Upper lobe of left lung (tissue), 6 donors: ENCODE data around the gene YKT6. TPM values are rescaled to one million over a fixed set of nuclear protein-coding genes. Genes with fewer than 3 reads are reported as not detected.

ENCODE experiments used
- ATAC-seq, 2 donors: fragments of 200-7000 bp; cut with Tn5 transposase; one replicate each; pipeline ENCODE4 v1.9.1; 2022; ENCODE audit warnings: mild to moderate bottlenecking in 2 of 2, moderate library complexity in 2 of 2; ENCODE audit not compliant: low FRiP score in 2 of 2
- DNase-seq, 2 donors: peaks; one replicate each; pipeline ENCODE4 v3.0.0-alpha.2; 2019 to 2020
- H3K27ac ChIP-seq, 4 donors: fragments of 200-600 bp; sonication (generic); one replicate each; pipeline ENCODE4 v1.5.1; 2016 to 2019
- H3K27me3 ChIP-seq, 4 donors: fragments of 200-600 bp; sonication (generic); one replicate each; pipeline ENCODE4 v1.5.1; 2017 to 2019
- H3K36me3 ChIP-seq, 4 donors: fragments of 200-600 bp; sonication (generic); one replicate each; pipeline ENCODE4 v1.5.1; 2016 to 2019
- H3K4me1 ChIP-seq, 4 donors: fragments of 200-600 bp; sonication (generic); one replicate each; pipeline ENCODE4 v1.5.1; 2018 to 2019
- H3K4me3 ChIP-seq, 4 donors: fragments of 200-600 bp; sonication (generic); one replicate each; pipeline ENCODE4 v1.5.1; 2017 to 2019; ENCODE audit warnings: mild to moderate bottlenecking in 2 of 4, moderate library complexity in 1 of 4
- H3K9me3 ChIP-seq, 4 donors: fragments of 200-600 bp; sonication (generic); one replicate each; pipeline ENCODE4 v1.5.1; 2018 to 2019
- EP300 ChIP-seq, 4 donors: sonication (generic); formaldehyde crosslinking; IDR thresholded peaks; one replicate each; pipeline ENCODE4 v1.5.1; 2017; ENCODE audit warnings: antibody characterized with exemption in 4 of 4, control low read depth in 2 of 4
- POLR2A ChIP-seq, 4 donors: fragments of 450-650 bp; IDR thresholded peaks; one replicate each; pipeline ENCODE4 v1.5.1; 2016 to 2017; ENCODE audit warnings: antibody characterized with exemption in 4 of 4, mild to moderate bottlenecking in 2 of 4
- POLR2AphosphoS5 ChIP-seq, 2 donors: sonication (generic); formaldehyde crosslinking; IDR thresholded peaks; one replicate each; pipeline ENCODE4 v1.5.1; 2017; ENCODE audit warnings: antibody characterized with exemption in 2 of 2
- WGBS, 2 donors: methylation state at CpG; one replicate each; pipeline ENCODE4 v1.1.5; 2017 to 2018; 5-methylcytosine and 5-hydroxymethylcytosine counted together
- total RNA-seq, 6 donors: library from RNA; depleted of rRNA in 4 of 6; stranded (reverse); fragments of >200 nt in 4 of 6; gene quantifications; one replicate each; pipeline versions ENCODE4 v1.1.0 to v1.2.1, GENCODE V29; 2016 to 2021
- TF ChIP-seq, protein P1 (sequence below), 6 experiments: fragments of 450-650 bp in 4 of 6; fragments of 200-600 bp in 2 of 6; sonication (generic) in 2 of 6; IDR thresholded peaks; one replicate each; pipeline ENCODE4 v1.5.1; 2016 to 2019; ENCODE audit warnings: antibody characterized with exemption in 6 of 6
- donor health status: DM: no; HTN: no; CAD: no; lungs with moderate emphysema.
- donor health status: DM: no; HTN: yes; CAD: no; lungs with severe emphysema.

YKT6 gene
- total RNA-seq, 6 donors from 2014 or later = 29.3 to 70.2 (median 53.1) TPM

DNA sequence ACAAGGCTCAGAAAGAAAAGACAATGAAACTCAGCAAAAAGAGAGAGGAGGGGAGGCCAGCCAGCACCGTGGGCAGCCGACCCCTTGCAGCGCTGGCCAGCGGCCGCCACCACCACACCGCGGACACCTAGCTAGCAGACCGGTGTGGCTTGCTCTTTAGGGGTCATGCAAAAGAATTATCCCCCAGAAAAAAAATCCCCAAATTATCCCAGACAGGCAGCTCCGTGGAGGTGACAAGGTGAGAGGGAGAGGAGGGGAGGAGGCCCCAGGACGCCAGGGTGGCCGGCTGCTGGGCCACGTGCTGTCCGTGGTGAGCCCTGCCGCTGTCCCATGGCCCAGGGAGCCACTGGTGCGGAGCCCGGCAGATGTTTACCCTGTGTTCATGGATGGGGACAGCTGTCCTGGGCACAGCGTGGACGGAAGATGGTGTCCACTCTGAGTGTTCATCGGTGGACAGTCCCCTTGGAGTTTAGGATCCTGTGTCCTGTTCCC, 16.5 kb downstream of the YKT6 start:
- no peaks in the 10 kb centered on the region for H3K9me3 ChIP-seq
- peaks cover 5 to 23% (median 14%) of the 10 kb centered on the region in 4 donors for H3K36me3 ChIP-seq
- TF ChIP-seq, protein P1, sequence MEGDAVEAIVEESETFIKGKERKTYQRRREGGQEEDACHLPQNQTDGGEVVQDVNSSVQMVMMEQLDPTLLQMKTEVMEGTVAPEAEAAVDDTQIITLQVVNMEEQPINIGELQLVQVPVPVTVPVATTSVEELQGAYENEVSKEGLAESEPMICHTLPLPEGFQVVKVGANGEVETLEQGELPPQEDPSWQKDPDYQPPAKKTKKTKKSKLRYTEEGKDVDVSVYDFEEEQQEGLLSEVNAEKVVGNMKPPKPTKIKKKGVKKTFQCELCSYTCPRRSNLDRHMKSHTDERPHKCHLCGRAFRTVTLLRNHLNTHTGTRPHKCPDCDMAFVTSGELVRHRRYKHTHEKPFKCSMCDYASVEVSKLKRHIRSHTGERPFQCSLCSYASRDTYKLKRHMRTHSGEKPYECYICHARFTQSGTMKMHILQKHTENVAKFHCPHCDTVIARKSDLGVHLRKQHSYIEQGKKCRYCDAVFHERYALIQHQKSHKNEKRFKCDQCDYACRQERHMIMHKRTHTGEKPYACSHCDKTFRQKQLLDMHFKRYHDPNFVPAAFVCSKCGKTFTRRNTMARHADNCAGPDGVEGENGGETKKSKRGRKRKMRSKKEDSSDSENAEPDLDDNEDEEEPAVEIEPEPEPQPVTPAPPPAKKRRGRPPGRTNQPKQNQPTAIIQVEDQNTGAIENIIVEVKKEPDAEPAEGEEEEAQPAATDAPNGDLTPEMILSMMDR (IDR thresholded peaks at IDR 0.05) = no peak
- no peaks in the 10 kb centered on the region for H3K27me3 ChIP-seq
- no peak overlapping the region for H3K27ac ChIP-seq
- DNase-seq (peak in 1 of 2 donors; percentile 56), ATAC-seq (no peak)
- H3K4me1 ChIP-seq = no peaks in the 10 kb centered on the region
- H3K4me3 ChIP-seq = no peak overlapping the region
- WGBS, 2 donors = 80 to 83% methylated on average over 16 to 19 of the region's 19 CpGs

DNA sequence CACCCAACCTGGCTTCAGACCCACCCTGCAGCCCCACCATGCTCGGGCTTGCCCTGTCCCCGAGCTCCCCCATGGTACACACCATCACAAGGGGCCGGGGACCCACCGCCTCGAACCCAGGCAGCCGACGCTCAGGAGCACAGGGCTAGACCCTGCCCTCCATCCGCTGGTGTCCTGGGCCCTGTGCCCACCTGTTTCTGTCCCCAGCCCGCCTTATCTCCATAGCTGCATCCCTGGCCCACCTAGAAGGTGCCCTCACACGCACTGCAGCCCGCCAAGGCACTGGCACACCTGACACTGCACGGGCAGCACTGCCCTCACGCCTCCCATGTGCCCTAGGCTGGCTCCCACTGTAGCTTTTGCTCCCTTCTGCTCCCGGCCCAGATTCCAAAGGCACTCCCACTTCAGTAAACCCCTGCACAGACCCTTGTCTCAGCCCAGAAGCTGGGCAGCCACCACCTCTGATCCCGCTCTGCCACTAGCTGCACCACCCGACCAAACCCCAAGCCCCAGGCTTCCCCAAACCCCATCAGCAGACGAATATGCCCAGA, 17.1 kb downstream of the YKT6 start:
- ATAC-seq = no peak
- Histone ChIP-seq H3K27ac (no peak overlapping the region), H3K27me3 (no peaks in the 10 kb centered on the region), H3K4me3 (no peak overlapping the region), H3K9me3 (no peaks in the 10 kb centered on the region), H3K4me1 (no peaks in the 10 kb centered on the region), H3K36me3 (peaks cover 0 to 17% (median 7%) of the 10 kb centered on the region in 4 donors)
- TF ChIP-seq POLR2A (IDR thresholded peaks at IDR 0.05) (no peak), POLR2AphosphoS5 (IDR thresholded peaks at IDR 0.05) (no peak), EP300 (IDR thresholded peaks at IDR 0.05) (no peak)
- TF ChIP-seq, protein P1 (IDR thresholded peaks at IDR 0.05) = no peak
- peak in 1 of 2 donors; percentile 66 for DNase-seq
- WGBS, 2 donors = 87 to 100% methylated on average over 2 to 17 of the region's 17 CpGs

- H3K36me3 ChIP-seq = peaks cover 0 to 10% (median under 1%) of the 10 kb centered on the region in 4 donors
- no peak overlapping the region for H3K4me3 ChIP-seq
- ATAC-seq (no peak), DNase-seq (peak in 1 of 2 donors; percentile 58)
- no peaks in the 10 kb centered on the region for H3K27me3 ChIP-seq
- TF ChIP-seq, protein P1 (IDR thresholded peaks at IDR 0.05) = no peak
- no peak for TF ChIP-seq EP300 (IDR thresholded peaks at IDR 0.05)
- no peak for TF ChIP-seq POLR2AphosphoS5 (IDR thresholded peaks at IDR 0.05)
- no peak for TF ChIP-seq POLR2A (IDR thresholded peaks at IDR 0.05)
- no peak overlapping the region for H3K27ac ChIP-seq
- 84 to 89% methylated on average over 18 to 26 of the region's 26 CpGs for WGBS, 2 donors
- no peaks in the 10 kb centered on the region for H3K4me1 ChIP-seq
- H3K9me3 ChIP-seq = no peaks in the 10 kb centered on the region
These were observed 17.8 kb downstream of the YKT6 start for GRCh38 chr7:44218418-44219201.

DNA sequence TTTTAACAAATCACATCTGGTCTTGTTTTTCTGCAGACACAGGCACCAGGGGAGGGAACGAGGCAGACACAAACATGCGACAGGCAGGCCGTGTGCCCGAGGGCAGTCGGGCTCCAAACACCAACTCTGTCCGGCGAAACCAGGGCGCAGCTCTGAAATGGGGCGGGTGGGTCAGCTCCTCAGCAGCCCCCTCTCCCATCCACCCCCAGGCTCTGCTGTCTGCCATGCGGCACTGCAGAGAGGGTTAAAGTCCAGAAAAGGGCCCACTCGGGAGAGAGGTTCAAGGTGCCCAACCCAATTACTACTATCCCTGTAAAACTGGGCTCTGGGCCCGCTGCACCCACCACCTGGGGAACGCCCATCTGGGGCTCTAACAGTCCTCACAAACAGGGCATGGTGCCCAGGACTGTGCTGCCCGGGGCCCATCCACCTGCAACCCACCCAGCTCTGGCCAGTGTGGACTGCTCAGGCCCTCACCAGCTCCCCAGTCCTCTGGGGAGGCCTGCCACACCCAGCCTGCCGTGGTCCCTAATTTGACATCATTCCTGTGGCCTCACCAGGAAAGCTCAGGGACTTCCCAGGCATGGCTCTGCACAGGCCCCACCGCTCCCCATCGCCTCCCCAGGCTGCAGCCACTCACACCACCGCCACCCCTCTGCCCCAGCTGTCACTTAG, 18.7 kb downstream of the YKT6 start:
- WGBS, 2 donors = 93 to 94% methylated on average over 12 to 17 of the region's 18 CpGs
- H3K27ac ChIP-seq = no peak overlapping the region

More for the DNA sequence above, 18.7 kb downstream of the YKT6 start:
- Histone ChIP-seq H3K4me1 (no peaks in the 10 kb centered on the region), H3K4me3 (no peak overlapping the region), H3K27me3 (no peaks in the 10 kb centered on the region), H3K9me3 (no peaks in the 10 kb centered on the region), H3K36me3 (peaks cover 0 to 3% (median 0%) of the 10 kb centered on the region in 4 donors)
- TF ChIP-seq POLR2AphosphoS5 (IDR thresholded peaks at IDR 0.05) = no peak
- no peak for TF ChIP-seq POLR2A (IDR thresholded peaks at IDR 0.05)
- no peak for TF ChIP-seq EP300 (IDR thresholded peaks at IDR 0.05)
- TF ChIP-seq, protein P1 (IDR thresholded peaks at IDR 0.05) = no peak
- DNase-seq (peak in 1 of 2 donors; percentile 59), ATAC-seq (no peak)
